ENCODE results near the gene SBSN.

SBSN gene

GRCh38 chr19:35546532-35546931 is 18.4 kb upstream of the SBSN start:
- Mint-ChIP-seq H3K4me3 (peak overlapping the region; percentile 95), H3K36me3 (ENCODE audit: low read depth) (no peaks in the 10 kb centered on the region), H3K27ac (peak overlapping the region; percentile 92), H3K4me1 (ENCODE audit: low read depth) (peaks cover 18% of the 10 kb centered on the region), H3K9me3 (no peaks in the 10 kb centered on the region), H3K27me3 (ENCODE audit: low read depth) (no peaks in the 10 kb centered on the region)
- DNase-seq (ENCODE audit: low spot score) = no peak

DNA sequence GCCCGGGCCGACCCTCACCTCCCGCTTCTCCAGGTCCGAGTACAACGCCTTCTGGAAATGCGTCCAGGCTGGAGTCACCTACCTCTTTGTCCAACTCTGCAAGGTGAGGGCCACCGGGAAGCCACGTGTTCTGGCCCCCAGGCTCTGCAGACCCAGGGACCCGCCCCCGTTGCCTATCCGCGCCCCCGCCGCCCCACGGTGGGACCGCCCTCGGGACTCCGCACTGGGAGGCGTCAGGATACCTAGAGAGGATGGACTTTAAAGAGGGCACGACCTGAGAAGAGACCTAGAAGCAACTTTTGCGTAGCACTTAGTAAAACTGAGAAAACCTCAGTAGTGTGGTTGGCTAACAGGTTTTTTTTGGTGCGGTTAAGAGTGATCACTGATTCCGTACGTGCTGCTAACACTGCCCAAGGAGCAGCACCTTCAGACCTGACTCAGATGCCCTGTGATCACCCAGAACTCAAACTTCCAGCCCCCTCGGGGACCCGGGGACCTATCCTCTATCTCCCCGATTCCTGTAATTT is 17.8 kb upstream of the SBSN start:
- Mint-ChIP-seq H3K9me3 (no peaks in the 10 kb centered on the region), H3K4me3 (peak overlapping the region; percentile 95), H3K27me3 (ENCODE audit: low read depth) (no peaks in the 10 kb centered on the region), H3K27ac (peak overlapping the region; percentile 92), H3K36me3 (ENCODE audit: low read depth) (no peaks in the 10 kb centered on the region), H3K4me1 (ENCODE audit: low read depth) (peaks cover 18% of the 10 kb centered on the region)
- peak; percentile 67 for DNase-seq (ENCODE audit: low spot score)

DNA sequence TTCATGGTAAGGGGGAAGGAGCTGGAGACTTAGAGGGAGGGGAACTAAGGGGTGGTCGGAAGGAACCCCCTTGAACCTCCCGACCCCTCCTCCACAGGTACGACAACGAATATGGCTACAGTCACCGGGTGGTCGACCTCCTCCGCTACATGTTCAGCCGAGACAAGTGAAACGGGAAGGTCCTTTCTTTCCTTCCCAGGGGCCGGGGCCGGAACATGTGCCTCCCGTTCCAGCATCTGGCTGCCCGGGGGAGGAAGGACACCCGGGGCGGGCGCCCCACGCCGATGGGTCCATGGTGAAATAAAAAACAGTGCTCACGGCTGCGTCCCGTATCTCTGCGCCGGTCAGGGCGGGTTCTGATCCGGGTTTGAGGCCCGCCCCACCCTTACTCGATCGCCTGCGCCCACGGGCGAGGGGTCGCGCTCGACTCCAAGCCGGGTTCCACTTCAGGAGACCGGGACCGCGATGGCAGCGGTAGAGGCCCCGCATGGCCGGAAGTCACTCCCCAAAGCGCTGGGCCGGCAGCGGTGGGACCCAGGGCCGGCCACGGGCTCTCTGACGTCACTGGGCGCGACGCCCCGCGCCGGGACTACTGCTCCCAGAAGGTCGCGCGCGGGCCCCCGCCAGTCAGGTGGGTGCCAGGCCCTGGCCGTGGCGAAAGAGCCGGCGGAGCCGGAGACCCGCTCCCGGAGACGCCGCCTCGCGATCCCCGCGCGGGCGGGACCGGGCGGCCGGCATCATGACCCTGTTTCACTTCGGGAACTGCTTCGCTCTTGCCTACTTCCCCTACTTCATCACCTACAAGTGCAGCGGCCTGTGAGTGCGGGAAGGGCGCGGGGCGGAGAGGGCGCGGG is 17.1 kb upstream of the SBSN start, which contains the start of gene TMEM147:
TMEM147 (plus strand) TSS at position 626 of the 854 bp plus-strand sequence; CDS start at position 740, 114 bp downstream.
- peak within 1 kb of the TSS; percentile 92 for H3K27ac Mint-ChIP-seq
- no peaks in the 10 kb centered on the region for H3K36me3 Mint-ChIP-seq (ENCODE audit: low read depth)
- no peaks in the 10 kb centered on the region for H3K9me3 Mint-ChIP-seq
- peak; percentile 91 for DNase-seq (ENCODE audit: low spot score)
- peaks cover 18% of the 10 kb centered on the region for H3K4me1 Mint-ChIP-seq (ENCODE audit: low read depth)
- H3K4me3 Mint-ChIP-seq = peak within 1 kb of the TSS; percentile 95
- no peaks in the 10 kb centered on the region for H3K27me3 Mint-ChIP-seq (ENCODE audit: low read depth)

DNA sequence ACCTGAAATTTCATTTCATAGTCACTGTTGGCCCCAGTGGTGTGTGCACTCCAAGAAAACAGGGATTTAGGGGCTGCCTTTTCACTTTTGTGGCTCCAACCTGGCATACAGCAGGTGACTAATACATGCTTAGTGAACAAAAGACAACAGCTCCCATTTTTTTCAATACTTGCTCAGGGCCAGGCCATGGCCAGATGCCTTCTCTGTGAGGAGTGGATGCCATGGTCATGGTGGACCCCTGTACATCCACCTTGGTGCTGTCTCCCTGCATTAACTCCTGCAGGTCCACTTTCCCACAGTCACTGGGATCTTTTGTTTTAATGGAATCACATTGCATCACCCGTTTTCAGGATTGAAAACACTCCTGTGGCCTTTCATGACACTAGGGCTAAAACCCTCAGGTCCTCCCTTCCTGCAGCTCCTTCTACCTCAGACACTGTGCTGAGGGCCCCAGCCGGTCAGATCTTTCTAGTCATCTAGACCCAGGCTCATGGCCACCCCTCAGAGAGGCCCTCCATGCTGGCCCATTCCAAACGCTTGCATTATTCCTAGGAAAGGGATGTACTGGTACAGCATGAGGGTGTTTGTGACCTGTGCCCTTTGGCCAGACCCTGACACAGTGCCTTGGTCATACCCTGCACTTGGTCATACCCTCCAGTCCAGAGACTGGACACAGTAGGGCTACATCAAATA is 16.1 kb upstream of the SBSN start:
- Mint-ChIP-seq H3K36me3 (ENCODE audit: low read depth) (no peaks in the 10 kb centered on the region), H3K4me1 (ENCODE audit: low read depth) (peaks cover 17% of the 10 kb centered on the region), H3K27me3 (ENCODE audit: low read depth) (no peaks in the 10 kb centered on the region), H3K4me3 (peak overlapping the region; percentile 95), H3K27ac (peak overlapping the region; percentile 85), H3K9me3 (no peaks in the 10 kb centered on the region)
- no peak for DNase-seq (ENCODE audit: low spot score)

- H3K4me3 Mint-ChIP-seq = no peak overlapping the region
- no peaks in the 10 kb centered on the region for H3K36me3 Mint-ChIP-seq (ENCODE audit: low read depth)
- no peak for DNase-seq (ENCODE audit: low spot score)
- peaks cover 16% of the 10 kb centered on the region for H3K4me1 Mint-ChIP-seq (ENCODE audit: low read depth)
- H3K27ac Mint-ChIP-seq = no peak overlapping the region
- H3K27me3 Mint-ChIP-seq (ENCODE audit: low read depth) = no peaks in the 10 kb centered on the region
- H3K9me3 Mint-ChIP-seq = no peaks in the 10 kb centered on the region
Observed at GRCh38 chr19:35543280-35544109, 15.4 kb upstream of the SBSN start.

- no peak overlapping the region for H3K4me3 Mint-ChIP-seq
- H3K27ac Mint-ChIP-seq = no peak overlapping the region
- H3K4me1 Mint-ChIP-seq (ENCODE audit: low read depth) = peaks cover 16% of the 10 kb centered on the region
- no peaks in the 10 kb centered on the region for H3K36me3 Mint-ChIP-seq (ENCODE audit: low read depth)
- DNase-seq (ENCODE audit: low spot score) = no peak
- no peaks in the 10 kb centered on the region for H3K27me3 Mint-ChIP-seq (ENCODE audit: low read depth)
- H3K9me3 Mint-ChIP-seq = no peaks in the 10 kb centered on the region
Observed at GRCh38 chr19:35542209-35542608, 14.1 kb upstream of the SBSN start.

GRCh38 chr19:35540356-35540927 is 12.3 kb upstream of the SBSN start:
- H3K27ac Mint-ChIP-seq = no peak overlapping the region
- DNase-seq (ENCODE audit: low spot score) = no peak
- no peaks in the 10 kb centered on the region for H3K9me3 Mint-ChIP-seq
- no peak overlapping the region for H3K4me3 Mint-ChIP-seq
- peaks cover 8% of the 10 kb centered on the region for H3K4me1 Mint-ChIP-seq (ENCODE audit: low read depth)
- no peaks in the 10 kb centered on the region for H3K27me3 Mint-ChIP-seq (ENCODE audit: low read depth)
- H3K36me3 Mint-ChIP-seq (ENCODE audit: low read depth) = no peaks in the 10 kb centered on the region

GRCh38 chr19:35539850-35540249 is 11.7 kb upstream of the SBSN start:
- Mint-ChIP-seq H3K4me1 (ENCODE audit: low read depth) (peaks cover 7% of the 10 kb centered on the region), H3K27me3 (ENCODE audit: low read depth) (peaks cover 2% of the 10 kb centered on the region), H3K9me3 (no peaks in the 10 kb centered on the region), H3K27ac (no peak overlapping the region), H3K36me3 (ENCODE audit: low read depth) (no peaks in the 10 kb centered on the region), H3K4me3 (no peak overlapping the region)
- DNase-seq (ENCODE audit: low spot score) = no peak

- Mint-ChIP-seq H3K4me3 (no peak overlapping the region), H3K36me3 (ENCODE audit: low read depth) (no peaks in the 10 kb centered on the region)
Observed at GRCh38 chr19:35539314-35539713, 11.2 kb upstream of the SBSN start.

GRCh38 chr19:35534803-35535480 is 6.8 kb upstream of the SBSN start:
- peaks cover 18% of the 10 kb centered on the region for H3K27me3 Mint-ChIP-seq (ENCODE audit: low read depth)
- DNase-seq (ENCODE audit: low spot score) = no peak
- no peaks in the 10 kb centered on the region for H3K36me3 Mint-ChIP-seq (ENCODE audit: low read depth)
- H3K27ac Mint-ChIP-seq = no peak overlapping the region
- no peaks in the 10 kb centered on the region for H3K9me3 Mint-ChIP-seq
- peaks cover 4% of the 10 kb centered on the region for H3K4me1 Mint-ChIP-seq (ENCODE audit: low read depth)
- H3K4me3 Mint-ChIP-seq = no peak overlapping the region

More at GRCh38 chr19:35539314-35539713, 11.2 kb upstream of the SBSN start:
- Mint-ChIP-seq H3K27ac (no peak overlapping the region), H3K9me3 (no peaks in the 10 kb centered on the region), H3K27me3 (ENCODE audit: low read depth) (peaks cover 3% of the 10 kb centered on the region), H3K4me1 (ENCODE audit: low read depth) (peaks cover 3% of the 10 kb centered on the region)
- no peak for DNase-seq (ENCODE audit: low spot score)

DNA sequence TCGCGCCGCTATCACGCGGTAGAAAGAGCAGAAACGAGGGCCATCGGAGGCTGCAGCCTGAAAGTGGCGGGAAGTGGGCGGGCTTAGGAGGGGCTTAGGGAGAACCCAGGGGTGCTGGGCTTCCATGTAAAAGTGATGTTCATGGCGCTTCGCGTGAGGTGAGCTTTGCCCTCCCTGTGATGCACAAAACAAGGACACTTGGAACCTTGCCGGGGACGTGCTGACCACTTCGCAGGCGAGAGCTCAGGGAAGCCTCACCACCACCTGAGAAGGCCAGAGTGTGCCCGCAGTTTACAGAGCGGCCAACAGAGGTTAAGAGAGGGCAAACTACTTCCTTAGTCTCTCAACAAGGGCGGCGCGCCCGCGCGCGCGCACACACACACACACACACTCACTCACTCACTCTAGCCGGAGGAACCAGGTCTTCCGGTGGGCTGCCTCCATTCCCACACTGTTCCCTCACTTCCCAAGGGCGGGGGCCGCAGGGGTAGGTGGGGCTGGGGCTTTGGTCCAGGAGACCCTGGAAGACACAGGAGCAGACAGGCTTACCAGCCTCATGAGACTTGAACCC is 5.8 kb upstream of the SBSN start:
- Mint-ChIP-seq H3K4me1 (ENCODE audit: low read depth) (peaks cover 4% of the 10 kb centered on the region), H3K27me3 (ENCODE audit: low read depth) (peaks cover 22% of the 10 kb centered on the region), H3K9me3 (no peaks in the 10 kb centered on the region), H3K27ac (no peak overlapping the region), H3K4me3 (peak overlapping the region; percentile 53), H3K36me3 (ENCODE audit: low read depth) (no peaks in the 10 kb centered on the region)
- DNase-seq (ENCODE audit: low spot score) = peak; percentile 26

- Mint-ChIP-seq H3K27me3 (ENCODE audit: low read depth) (peaks cover 27% of the 10 kb centered on the region), H3K36me3 (ENCODE audit: low read depth) (no peaks in the 10 kb centered on the region), H3K4me1 (ENCODE audit: low read depth) (peaks cover 4% of the 10 kb centered on the region), H3K4me3 (peak within 1 kb of the TSS; percentile 53), H3K27ac (no peak within 1 kb of the TSS), H3K9me3 (no peaks in the 10 kb centered on the region)
- DNase-seq (ENCODE audit: low spot score) = no peak
Observed at GRCh38 chr19:35533201-35533821, 5.2 kb upstream of the SBSN start, which contains the start of gene GAPDHS. TSS of gene GAPDHS (plus strand) at chr19:35533456. CDS start at chr19:35533528, 72 bp downstream.
